Vagina (tissue), 2 donors: ENCODE results near the gene KCNT2.

Experiments
- CTCF ChIP-seq, 3 experiments: fragments of 450-650 bp in 2 of 3; fragments of 200-600 bp in 1 of 3; sonication (generic) in 1 of 3; IDR thresholded peaks; one replicate each; pipeline ENCODE4 v1.5.1; 2017 to 2019; ENCODE audit warnings: antibody characterized with exemption in 3 of 3, mild to moderate bottlenecking in 2 of 3, moderate library complexity in 2 of 3
- POLR2A ChIP-seq, 2 donors: fragments of 450-650 bp; IDR thresholded peaks; one replicate each; pipeline ENCODE4 v1.6.1; 2017; ENCODE audit warnings: antibody characterized with exemption in 2 of 2, mild to moderate bottlenecking in 2 of 2, moderate library complexity in 2 of 2
- POLR2AphosphoS5 ChIP-seq, 2 donors: sonication (generic); formaldehyde crosslinking; IDR thresholded peaks; one replicate each; pipeline ENCODE4 v1.9.0; 2017; ENCODE audit warnings: antibody characterized with exemption in 2 of 2, mild to moderate bottlenecking in 2 of 2, low read depth in 1 of 2; ENCODE audit not compliant: insufficient read depth in 1 of 2

GRCh38 chr1:196259316-196259715 lies 348.9 kb downstream of the KCNT2 start:
- TF ChIP-seq CTCF (IDR thresholded peaks at IDR 0.05), result no peak
- no peak for TF ChIP-seq POLR2A (IDR thresholded peaks at IDR 0.05)
- no peak for TF ChIP-seq POLR2AphosphoS5 (IDR thresholded peaks at IDR 0.05; ENCODE audit: insufficient read depth in 1 of 2, low read depth in 1 of 2)
